Mammary epithelial cell (primary cell): Measurements from ENCODE around the gene SLIT3.

Experiments
- EZH2 ChIP-seq: IDR thresholded peaks from 2 replicates; pipeline ENCODE4 v1.6.1; 2012; ENCODE audit warnings: low read length, inconsistent platforms, borderline replicate concordance
- TF ChIP-seq, protein P1 (sequence below), 2 donors: IDR thresholded peaks in 1 of 2; conservative IDR thresholded peaks in 1 of 2; 2 replicates each; pipeline ENCODE4 v1.5.1; 2011 to 2012; ENCODE audit warnings: inconsistent platforms in 2 of 2, low read length in 2 of 2, mild to moderate bottlenecking in 2 of 2, control low read depth in 1 of 2, low read depth in 1 of 2; ENCODE audit not compliant: insufficient read depth in 1 of 2; ENCODE audit errors: extremely low read depth in 1 of 2

DNA sequence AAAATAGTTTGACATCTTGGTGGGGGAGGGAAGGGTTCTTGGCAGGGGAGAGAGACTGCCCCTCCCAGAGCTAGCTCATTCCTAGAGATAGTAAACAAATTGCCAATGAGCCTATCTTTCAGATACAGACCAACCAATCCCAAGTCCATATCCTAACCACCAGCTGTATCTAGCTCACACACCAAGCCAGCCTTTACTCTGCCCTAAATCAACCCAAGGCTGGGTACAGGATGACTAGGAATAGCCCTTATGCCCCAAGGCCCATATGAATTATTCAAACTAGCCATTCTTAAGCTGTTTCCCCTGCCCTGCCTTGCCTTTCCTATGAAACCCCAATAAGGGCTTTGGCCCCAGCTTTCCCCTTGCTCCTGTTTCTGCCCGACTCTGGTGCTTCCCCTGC lies 440.4 kb downstream of the SLIT3 start:
- no peak for TF ChIP-seq EZH2
- TF ChIP-seq, protein P1, sequence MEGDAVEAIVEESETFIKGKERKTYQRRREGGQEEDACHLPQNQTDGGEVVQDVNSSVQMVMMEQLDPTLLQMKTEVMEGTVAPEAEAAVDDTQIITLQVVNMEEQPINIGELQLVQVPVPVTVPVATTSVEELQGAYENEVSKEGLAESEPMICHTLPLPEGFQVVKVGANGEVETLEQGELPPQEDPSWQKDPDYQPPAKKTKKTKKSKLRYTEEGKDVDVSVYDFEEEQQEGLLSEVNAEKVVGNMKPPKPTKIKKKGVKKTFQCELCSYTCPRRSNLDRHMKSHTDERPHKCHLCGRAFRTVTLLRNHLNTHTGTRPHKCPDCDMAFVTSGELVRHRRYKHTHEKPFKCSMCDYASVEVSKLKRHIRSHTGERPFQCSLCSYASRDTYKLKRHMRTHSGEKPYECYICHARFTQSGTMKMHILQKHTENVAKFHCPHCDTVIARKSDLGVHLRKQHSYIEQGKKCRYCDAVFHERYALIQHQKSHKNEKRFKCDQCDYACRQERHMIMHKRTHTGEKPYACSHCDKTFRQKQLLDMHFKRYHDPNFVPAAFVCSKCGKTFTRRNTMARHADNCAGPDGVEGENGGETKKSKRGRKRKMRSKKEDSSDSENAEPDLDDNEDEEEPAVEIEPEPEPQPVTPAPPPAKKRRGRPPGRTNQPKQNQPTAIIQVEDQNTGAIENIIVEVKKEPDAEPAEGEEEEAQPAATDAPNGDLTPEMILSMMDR (conservative IDR thresholded peaks at IDR 0.05 in 1 of 2, IDR thresholded peaks at IDR 0.05 in 1 of 2; ENCODE audit: extremely low read depth in 1 of 2, insufficient read depth in 1 of 2, low read depth in 1 of 2, low read length in 2 of 2): no peak
